Peyer's patch (tissue), 4 donors: Measurements from ENCODE around the gene CLCN4. TPM values are rescaled to one million over a fixed set of nuclear protein-coding genes. Genes with fewer than 3 reads are reported as not detected.
A peak's percentile ranks its signal among the peaks of the same experiment; 100 is the strongest.

Source experiments
- DNase-seq, 3 donors: peaks; one replicate each; pipeline ENCODE4 v3.0.0-alpha.2; 2017 to 2019
- H3K27ac ChIP-seq, 4 donors: fragments of 200-600 bp; sonication (generic); one replicate each; pipeline ENCODE4 v1.5.1; 2016 to 2019
- H3K27me3 ChIP-seq, 2 donors: fragments of 200-600 bp; sonication (generic); one replicate each; pipeline ENCODE4 v1.5.1; 2019
- H3K36me3 ChIP-seq, 3 donors: fragments of 200-600 bp; sonication (generic); one replicate each; pipeline ENCODE4 v1.5.1; 2016 to 2019
- H3K4me1 ChIP-seq, 4 donors: fragments of 200-600 bp; sonication (generic); one replicate each; pipeline ENCODE4 v1.5.1; 2016 to 2019
- H3K4me3 ChIP-seq, 4 donors: fragments of 200-600 bp; sonication (generic); 1 replicate in 3 of 4; 2 replicates in 1 of 4; pipeline ENCODE4 v1.5.1; 2016 to 2019; ENCODE audit warnings: mild to moderate bottlenecking in 1 of 4
- H3K9me3 ChIP-seq, 4 donors: fragments of 200-600 bp; sonication (generic); one replicate each; pipeline ENCODE4 v1.5.1; 2016 to 2019; ENCODE audit warnings: mild to moderate bottlenecking in 1 of 4
- CTCF ChIP-seq, 6 experiments: fragments of 450-650 bp in 4 of 6; fragments of 200-600 bp in 2 of 6; sonication (generic) in 1 of 6; IDR thresholded peaks; one replicate each; pipeline ENCODE4 v1.5.1; 2017 to 2019; ENCODE audit warnings: antibody characterized with exemption in 6 of 6, mild to moderate bottlenecking in 3 of 6, moderate library complexity in 1 of 6
- POLR2A ChIP-seq, 2 donors: fragments of 450-650 bp; IDR thresholded peaks; one replicate each; pipeline ENCODE4 v1.5.1; 2017; ENCODE audit warnings: antibody characterized with exemption in 2 of 2, mild to moderate bottlenecking in 2 of 2, moderate library complexity in 2 of 2
- total RNA-seq, 4 donors: library from RNA; depleted of rRNA; stranded (reverse); fragments of >200 nt; gene quantifications; one replicate each; pipeline ENCODE4 v1.1.0, GENCODE V29; 2016

CLCN4 gene
- total RNA-seq, 4 donors from 2014 or later, result 0.35 to 4.3 (median 1.7) TPM; not detected in 1

GRCh38 chrX:10183760-10184159 is 27.0 kb downstream of the CLCN4 start:
- H3K4me3 ChIP-seq, result no peak overlapping the region
- TF ChIP-seq POLR2A (IDR thresholded peaks at IDR 0.05), result no peak
- no peak for TF ChIP-seq CTCF (IDR thresholded peaks at IDR 0.05)
- H3K27ac ChIP-seq, result no peak overlapping the region
- H3K4me1 ChIP-seq, result no peaks in the 10 kb centered on the region
- DNase-seq, result no peak
- H3K27me3 ChIP-seq, result no peaks in the 10 kb centered on the region
- H3K36me3 ChIP-seq, result no peaks in the 10 kb centered on the region
- no peaks in the 10 kb centered on the region for H3K9me3 ChIP-seq

DNA sequence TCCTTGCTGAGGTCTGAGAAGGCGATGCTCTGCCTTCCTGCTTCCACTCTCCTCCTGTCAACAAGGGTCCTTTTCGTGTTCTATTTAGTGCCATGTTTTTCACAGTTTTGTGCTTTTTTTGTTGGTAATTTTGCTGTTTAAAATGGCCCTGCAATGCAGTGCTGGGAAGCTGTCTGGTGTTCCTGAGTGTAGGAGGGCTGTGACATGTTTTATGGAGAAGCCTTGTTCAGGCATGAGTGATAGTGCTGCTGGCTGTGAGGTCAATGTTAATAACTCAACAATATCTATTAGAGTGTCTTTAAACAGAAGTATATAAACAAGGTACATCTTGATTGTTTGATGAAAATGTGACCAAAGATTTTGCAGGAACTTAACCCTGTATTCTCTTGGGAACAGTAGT is 27.6 kb downstream of the CLCN4 start:
- no peaks in the 10 kb centered on the region for H3K9me3 ChIP-seq
- no peaks in the 10 kb centered on the region for H3K4me1 ChIP-seq
- no peak for TF ChIP-seq CTCF (IDR thresholded peaks at IDR 0.05)
- TF ChIP-seq POLR2A (IDR thresholded peaks at IDR 0.05), result no peak
- H3K36me3 ChIP-seq, result no peaks in the 10 kb centered on the region
- no peak overlapping the region for H3K4me3 ChIP-seq
- DNase-seq, result no peak
- H3K27me3 ChIP-seq, result no peaks in the 10 kb centered on the region
- H3K27ac ChIP-seq, result no peak overlapping the region

DNA sequence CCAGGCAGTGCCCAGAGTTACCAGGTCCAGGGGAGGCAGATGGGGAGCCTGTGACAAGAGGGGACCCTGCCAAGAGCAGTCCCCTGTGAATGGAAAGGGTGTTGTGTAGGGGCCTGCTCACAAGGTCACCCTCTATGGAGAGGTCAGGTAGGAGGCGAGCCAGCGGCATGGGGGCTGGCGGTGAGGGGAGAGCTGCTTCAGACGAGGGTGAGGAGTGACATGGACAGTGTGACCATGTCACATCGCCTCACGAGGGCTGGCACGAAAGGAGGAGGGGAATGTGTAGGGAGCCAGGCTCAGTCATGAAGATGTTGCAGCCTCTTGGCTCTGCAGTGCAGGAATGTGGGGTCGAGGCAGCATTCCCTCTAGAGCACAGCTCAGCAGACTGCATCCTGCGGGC is 29.6 kb downstream of the CLCN4 start:
- no peaks in the 10 kb centered on the region for H3K36me3 ChIP-seq
- no peaks in the 10 kb centered on the region for H3K4me1 ChIP-seq
- H3K27me3 ChIP-seq, result no peaks in the 10 kb centered on the region
- H3K4me3 ChIP-seq, result no peak overlapping the region
- no peak for TF ChIP-seq POLR2A (IDR thresholded peaks at IDR 0.05)
- no peak for TF ChIP-seq CTCF (IDR thresholded peaks at IDR 0.05)
- no peaks in the 10 kb centered on the region for H3K9me3 ChIP-seq
- DNase-seq, result no peak
- no peak overlapping the region for H3K27ac ChIP-seq

- Histone ChIP-seq H3K4me1 (no peaks in the 10 kb centered on the region), H3K36me3 (no peaks in the 10 kb centered on the region), H3K27me3 (no peaks in the 10 kb centered on the region), H3K9me3 (no peaks in the 10 kb centered on the region), H3K4me3 (no peak overlapping the region), H3K27ac (no peak overlapping the region)
- DNase-seq, result no peak
- no peak for TF ChIP-seq POLR2A (IDR thresholded peaks at IDR 0.05)
- no peak for TF ChIP-seq CTCF (IDR thresholded peaks at IDR 0.05)
These were observed 30.6 kb downstream of the CLCN4 start for GRCh38 chrX:10187421-10187820.

- Histone ChIP-seq H3K36me3 (no peaks in the 10 kb centered on the region), H3K27ac (no peak overlapping the region), H3K4me1 (no peaks in the 10 kb centered on the region), H3K9me3 (no peaks in the 10 kb centered on the region), H3K27me3 (no peaks in the 10 kb centered on the region), H3K4me3 (no peak overlapping the region)
- TF ChIP-seq POLR2A (IDR thresholded peaks at IDR 0.05), result no peak
- TF ChIP-seq CTCF (IDR thresholded peaks at IDR 0.05), result peak; percentile 59 to 86 (median 72)
- peak; percentile 65 to 91 (median 69) for DNase-seq
These were observed 32.8 kb downstream of the CLCN4 start for GRCh38 chrX:10189317-10190268.
